GM18498 (cell line): Measurements from ENCODE around the gene MAGEC3.
"Not testable (repeated sequence)": the region's sequence is repeated elsewhere in the genome, so short reads cannot be mapped to it uniquely, and the experiment has no call there.

Source experiments
- ATAC-seq: cut with Tn5 transposase; IDR thresholded peaks from one replicate; pipeline ENCODE4 v1.9.1; 2021; ENCODE audit warnings: mild to moderate bottlenecking, moderate library complexity; ENCODE audit not compliant: unreplicated experiment

MAGEC3 gene

GRCh38 chrX:141838016-141838415 lies at the start of gene MAGEC3:
MAGEC3 (plus strand) TSS chrX:141838316; CDS start chrX:141838316, 0 bp downstream.
- ATAC-seq, result no peak

GRCh38 chrX:141791856-141792255 lies 46.3 kb upstream of the MAGEC3 start:
- no peak for ATAC-seq

GRCh38 chrX:141811438-141811837 lies 26.7 kb upstream of the MAGEC3 start:
- no peak for ATAC-seq

GRCh38 chrX:141814213-141814857 lies 23.8 kb upstream of the MAGEC3 start:
- ATAC-seq, result no peak

GRCh38 chrX:141815904-141816303 lies 22.2 kb upstream of the MAGEC3 start:
- ATAC-seq, result no peak

GRCh38 chrX:141832247-141832646 lies 5.9 kb upstream of the MAGEC3 start:
- ATAC-seq, result no peak

- ATAC-seq, result no peak
Observed at GRCh38 chrX:141839856-141840255, 1.7 kb downstream of the MAGEC3 start.

- no peak for ATAC-seq
Observed at GRCh38 chrX:141857479-141857878, 19.4 kb downstream of the MAGEC3 start.

- no peak for ATAC-seq
Observed at GRCh38 chrX:141879616-141880015, 41.5 kb downstream of the MAGEC3 start.

GRCh38 chrX:141888811-141889210 lies 50.7 kb downstream of the MAGEC3 start:
- not testable (repeated sequence) for ATAC-seq

- ATAC-seq, result no peak
Observed at GRCh38 chrX:141894733-141895132, 56.6 kb downstream of the MAGEC3 start.

- no peak for ATAC-seq
Observed at GRCh38 chrX:141897690-141898089, 59.6 kb downstream of the MAGEC3 start.

- no peak for ATAC-seq
Observed at GRCh38 chrX:141902366-141902765, 64.2 kb downstream of the MAGEC3 start.

GRCh38 chrX:141903400-141904155 lies 65.5 kb downstream of the MAGEC3 start, which contains the start of gene MAGEC1:
MAGEC1 (plus strand) TSS chrX:141903894; CDS start chrX:141905073, 1,179 bp downstream.
- ATAC-seq, result no peak

- ATAC-seq, result no peak
Observed at GRCh38 chrX:141904262-141904661, 66.1 kb downstream of the MAGEC3 start.

GRCh38 chrX:141917801-141918200 lies 79.7 kb downstream of the MAGEC3 start:
- no peak for ATAC-seq

GRCh38 chrX:141924293-141924692 lies 86.2 kb downstream of the MAGEC3 start:
- ATAC-seq, result no peak

GRCh38 chrX:141928432-141928831 lies 90.3 kb downstream of the MAGEC3 start:
- no peak for ATAC-seq

- ATAC-seq, result no peak
Observed at GRCh38 chrX:141934059-141934641, 96.0 kb downstream of the MAGEC3 start.

GRCh38 chrX:141935645-141936044 lies 97.5 kb downstream of the MAGEC3 start:
- no peak for ATAC-seq

- no peak for ATAC-seq
Observed at GRCh38 chrX:141936080-141936479, 98.0 kb downstream of the MAGEC3 start.

- no peak for ATAC-seq
Observed at GRCh38 chrX:141941234-141941633, 103.1 kb downstream of the MAGEC3 start.
